ENCODE measurements around the gene PABPC1L. TPM values are rescaled to one million over a fixed set of nuclear protein-coding genes. Genes with fewer than 3 reads are reported as not detected.

PABPC1L gene
- total and polyA plus RNA-seq, 2 of the 13 experiments (the other 11 are each of a cell fraction or from before 2014, with no cell fraction given), result 30.8 to 252 TPM

DNA sequence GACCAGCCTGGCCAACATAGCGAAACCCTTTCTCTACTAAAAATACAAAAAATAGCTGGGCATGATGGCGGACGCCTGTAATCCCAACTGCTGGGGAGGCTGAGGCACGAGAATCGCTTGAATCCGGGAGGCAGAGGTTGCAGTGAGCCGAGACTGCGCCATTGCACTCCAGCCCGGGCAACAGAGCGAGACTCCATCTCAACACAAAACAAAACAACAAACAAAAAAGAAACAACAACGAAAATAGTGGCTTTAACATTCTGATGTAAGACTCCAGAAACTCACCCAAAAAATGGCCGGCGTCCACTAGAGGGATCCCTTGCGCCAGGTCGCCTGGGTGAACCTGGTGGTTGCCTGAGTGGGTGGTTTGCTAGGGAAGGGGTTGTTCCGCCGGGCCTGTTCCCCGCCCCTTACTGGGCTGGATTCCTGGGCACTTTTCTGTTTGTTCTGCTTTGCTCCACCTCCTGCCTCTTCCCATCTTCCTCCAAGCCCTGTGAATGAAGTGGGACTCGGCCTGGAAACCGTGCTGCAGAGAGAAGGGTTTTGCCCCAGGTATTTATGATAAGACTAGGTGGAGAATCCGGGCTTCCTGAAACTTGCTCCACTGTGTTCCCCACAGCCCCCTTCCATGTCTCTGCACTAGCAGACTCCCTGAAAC, 1.5 kb downstream of the PABPC1L start (continued):
- TF ChIP-seq, protein P1, sequence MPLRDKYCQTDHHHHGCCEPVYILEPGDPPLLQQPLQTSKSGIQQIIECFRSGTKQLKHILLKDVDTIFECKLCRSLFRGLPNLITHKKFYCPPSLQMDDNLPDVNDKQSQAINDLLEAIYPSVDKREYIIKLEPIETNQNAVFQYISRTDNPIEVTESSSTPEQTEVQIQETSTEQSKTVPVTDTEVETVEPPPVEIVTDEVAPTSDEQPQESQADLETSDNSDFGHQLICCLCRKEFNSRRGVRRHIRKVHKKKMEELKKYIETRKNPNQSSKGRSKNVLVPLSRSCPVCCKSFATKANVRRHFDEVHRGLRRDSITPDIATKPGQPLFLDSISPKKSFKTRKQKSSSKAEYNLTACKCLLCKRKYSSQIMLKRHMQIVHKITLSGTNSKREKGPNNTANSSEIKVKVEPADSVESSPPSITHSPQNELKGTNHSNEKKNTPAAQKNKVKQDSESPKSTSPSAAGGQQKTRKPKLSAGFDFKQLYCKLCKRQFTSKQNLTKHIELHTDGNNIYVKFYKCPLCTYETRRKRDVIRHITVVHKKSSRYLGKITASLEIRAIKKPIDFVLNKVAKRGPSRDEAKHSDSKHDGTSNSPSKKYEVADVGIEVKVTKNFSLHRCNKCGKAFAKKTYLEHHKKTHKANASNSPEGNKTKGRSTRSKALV (CRISPR knock-in tag; IDR thresholded peaks at IDR 0.05), result peak; percentile 50; the same call in 1 of the 2 replicates
- TF ChIP-seq KLF16 (CRISPR knock-in tag; IDR thresholded peaks at IDR 0.05) (peak in 1 of 2 experiments; percentile 91; a peak in 2 of 4 replicates), MBD4 (IDR thresholded peaks at IDR 0.05; ENCODE audit: borderline replicate concordance, low read length) (no peak), ZNF468 (CRISPR knock-in tag; IDR thresholded peaks at IDR 0.05) (no peak; the same call in 1 of the 2 replicates), ZNF841 (CRISPR knock-in tag; IDR thresholded peaks at IDR 0.05; ENCODE audit: borderline replicate concordance) (no peak), ZNF3 (CRISPR knock-in tag; IDR thresholded peaks at IDR 0.05) (no peak), ZNF335 (CRISPR knock-in tag; IDR thresholded peaks at IDR 0.05) (0 out of 2 replicates have a peak, but pooled peaks have one; percentile 41), SMAD1 (CRISPR knock-in tag; IDR thresholded peaks at IDR 0.05; ENCODE audit: borderline replicate concordance, low read depth) (no peak), ZNF558 (CRISPR knock-in tag; IDR thresholded peaks at IDR 0.05; ENCODE audit: borderline replicate concordance) (no peak), CHD4 (IDR thresholded peaks at IDR 0.05; ENCODE audit: borderline replicate concordance, low read length) (no peak), SMYD3 (CRISPR knock-in tag; IDR thresholded peaks at IDR 0.05) (0 out of 2 replicates have a peak, but pooled peaks have one; percentile 47), KAT7 (CRISPR knock-in tag; IDR thresholded peaks at IDR 0.05; ENCODE audit: borderline replicate concordance) (no peak; the same call in 1 of the 2 replicates), ZC3H4 (CRISPR knock-in tag; IDR thresholded peaks at IDR 0.05; ENCODE audit: borderline replicate concordance) (no peak), ZNF567 (CRISPR knock-in tag; IDR thresholded peaks at IDR 0.05; ENCODE audit: borderline replicate concordance) (no peak), RFX5 (IDR thresholded peaks at IDR 0.05; ENCODE audit: low read depth, low read length) (peak; percentile 48; the same call in 1 of the 2 replicates), ZFP62 (CRISPR knock-in tag; IDR thresholded peaks at IDR 0.05) (no peak)
- TF ChIP-seq, protein P2, sequence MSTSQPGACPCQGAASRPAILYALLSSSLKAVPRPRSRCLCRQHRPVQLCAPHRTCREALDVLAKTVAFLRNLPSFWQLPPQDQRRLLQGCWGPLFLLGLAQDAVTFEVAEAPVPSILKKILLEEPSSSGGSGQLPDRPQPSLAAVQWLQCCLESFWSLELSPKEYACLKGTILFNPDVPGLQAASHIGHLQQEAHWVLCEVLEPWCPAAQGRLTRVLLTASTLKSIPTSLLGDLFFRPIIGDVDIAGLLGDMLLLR (CRISPR knock-in tag; IDR thresholded peaks at IDR 0.05), result peak; percentile 39; the same call in 1 of the 2 replicates
- TF ChIP-seq, protein P3, sequence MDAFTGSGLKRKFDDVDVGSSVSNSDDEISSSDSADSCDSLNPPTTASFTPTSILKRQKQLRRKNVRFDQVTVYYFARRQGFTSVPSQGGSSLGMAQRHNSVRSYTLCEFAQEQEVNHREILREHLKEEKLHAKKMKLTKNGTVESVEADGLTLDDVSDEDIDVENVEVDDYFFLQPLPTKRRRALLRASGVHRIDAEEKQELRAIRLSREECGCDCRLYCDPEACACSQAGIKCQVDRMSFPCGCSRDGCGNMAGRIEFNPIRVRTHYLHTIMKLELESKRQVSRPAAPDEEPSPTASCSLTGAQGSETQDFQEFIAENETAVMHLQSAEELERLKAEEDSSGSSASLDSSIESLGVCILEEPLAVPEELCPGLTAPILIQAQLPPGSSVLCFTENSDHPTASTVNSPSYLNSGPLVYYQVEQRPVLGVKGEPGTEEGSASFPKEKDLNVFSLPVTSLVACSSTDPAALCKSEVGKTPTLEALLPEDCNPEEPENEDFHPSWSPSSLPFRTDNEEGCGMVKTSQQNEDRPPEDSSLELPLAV (CRISPR knock-in tag; conservative IDR thresholded peaks at IDR 0.05; ENCODE audit: low read depth), result no peak
- TF ChIP-seq, protein P4, sequence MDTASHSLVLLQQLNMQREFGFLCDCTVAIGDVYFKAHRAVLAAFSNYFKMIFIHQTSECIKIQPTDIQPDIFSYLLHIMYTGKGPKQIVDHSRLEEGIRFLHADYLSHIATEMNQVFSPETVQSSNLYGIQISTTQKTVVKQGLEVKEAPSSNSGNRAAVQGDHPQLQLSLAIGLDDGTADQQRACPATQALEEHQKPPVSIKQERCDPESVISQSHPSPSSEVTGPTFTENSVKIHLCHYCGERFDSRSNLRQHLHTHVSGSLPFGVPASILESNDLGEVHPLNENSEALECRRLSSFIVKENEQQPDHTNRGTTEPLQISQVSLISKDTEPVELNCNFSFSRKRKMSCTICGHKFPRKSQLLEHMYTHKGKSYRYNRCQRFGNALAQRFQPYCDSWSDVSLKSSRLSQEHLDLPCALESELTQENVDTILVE (CRISPR knock-in tag; IDR thresholded peaks at IDR 0.05), result no peak
- TF ChIP-seq, protein P5, sequence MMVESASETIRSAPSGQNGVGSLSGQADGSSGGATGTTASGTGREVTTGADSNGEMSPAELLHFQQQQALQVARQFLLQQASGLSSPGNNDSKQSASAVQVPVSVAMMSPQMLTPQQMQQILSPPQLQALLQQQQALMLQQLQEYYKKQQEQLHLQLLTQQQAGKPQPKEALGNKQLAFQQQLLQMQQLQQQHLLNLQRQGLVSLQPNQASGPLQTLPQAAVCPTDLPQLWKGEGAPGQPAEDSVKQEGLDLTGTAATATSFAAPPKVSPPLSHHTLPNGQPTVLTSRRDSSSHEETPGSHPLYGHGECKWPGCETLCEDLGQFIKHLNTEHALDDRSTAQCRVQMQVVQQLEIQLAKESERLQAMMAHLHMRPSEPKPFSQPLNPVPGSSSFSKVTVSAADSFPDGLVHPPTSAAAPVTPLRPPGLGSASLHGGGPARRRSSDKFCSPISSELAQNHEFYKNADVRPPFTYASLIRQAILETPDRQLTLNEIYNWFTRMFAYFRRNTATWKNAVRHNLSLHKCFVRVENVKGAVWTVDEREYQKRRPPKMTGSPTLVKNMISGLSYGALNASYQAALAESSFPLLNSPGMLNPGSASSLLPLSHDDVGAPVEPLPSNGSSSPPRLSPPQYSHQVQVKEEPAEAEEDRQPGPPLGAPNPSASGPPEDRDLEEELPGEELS (CRISPR knock-in tag; IDR thresholded peaks at IDR 0.05), result peak; percentile 84
- TF ChIP-seq, protein P6, sequence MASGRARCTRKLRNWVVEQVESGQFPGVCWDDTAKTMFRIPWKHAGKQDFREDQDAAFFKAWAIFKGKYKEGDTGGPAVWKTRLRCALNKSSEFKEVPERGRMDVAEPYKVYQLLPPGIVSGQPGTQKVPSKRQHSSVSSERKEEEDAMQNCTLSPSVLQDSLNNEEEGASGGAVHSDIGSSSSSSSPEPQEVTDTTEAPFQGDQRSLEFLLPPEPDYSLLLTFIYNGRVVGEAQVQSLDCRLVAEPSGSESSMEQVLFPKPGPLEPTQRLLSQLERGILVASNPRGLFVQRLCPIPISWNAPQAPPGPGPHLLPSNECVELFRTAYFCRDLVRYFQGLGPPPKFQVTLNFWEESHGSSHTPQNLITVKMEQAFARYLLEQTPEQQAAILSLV (CRISPR knock-in tag; IDR thresholded peaks at IDR 0.05; ENCODE audit: borderline replicate concordance), result 0 out of 2 replicates have a peak, but pooled peaks have one; percentile 38

All from HepG2 (cell line).